Heart left ventricle (tissue), 13 donors: ENCODE measurements around the gene MYO5B.

Experiments
- CTCF ChIP-seq, 12 donors: fragments of 200-600 bp; sonication (generic) in 4 of 12; IDR thresholded peaks; one replicate each; pipeline versions ENCODE4 v1.5.0 to v1.8.0; 2018 to 2022; ENCODE audit warnings: antibody characterized with exemption in 12 of 12, mild to moderate bottlenecking in 5 of 12
- POLR2A ChIP-seq, 2 donors: fragments of 450-650 bp; IDR thresholded peaks; one replicate each; pipeline ENCODE4 v1.6.1; 2017; ENCODE audit warnings: antibody characterized with exemption in 2 of 2, mild to moderate bottlenecking in 2 of 2, moderate library complexity in 2 of 2
- donor health status: ischemic (EF 13 %, LVEDD 7.1; RV severe dilation, severe dysfunction).
- donor health status: DM: no; HTN: yes; CAD: no.
- donor health status: DM: no; HTN: no; CAD: no.
- donor health status: ischemic (EF 25% LVEDD 6.9; RV normal size, moderate dysfunction).
- donor health status: ischemic (EF 25% LVEDD 5.7; RV mildly dilated, moderate dysfunction).
- donor health status: ischemic (EF 35%, LVEDD 5.7; RV mildly dilated, moderate dysfunction).
- donor health status: nonischemic (EF 11% LVEDD 7.7; RV severe dilation, severe dysfunction).
- donor health status: DM: yes; HTN: yes; CAD: no.
- donor health status: PGD.
- donor health status: ischemic (EF 29% LVEDD 5.4; RV normal size, mild dysfunction).
- donor health status: nonischemic (EF 23%, LVEDD 6.1; RV moderate dilation, normal function).

GRCh38 chr18:50138181-50139064 lies 56.5 kb downstream of the MYO5B start:
- TF ChIP-seq POLR2A (IDR thresholded peaks at IDR 0.05) (no peak), CTCF (IDR thresholded peaks at IDR 0.05) (no peak)
